ENCODE results near the gene ERC1.

GRCh38 chr12:1324910-1325309 is 333.9 kb downstream of the ERC1 start:
- TF ChIP-seq CTCF (IDR thresholded peaks at IDR 0.05; ENCODE audit: low read length) (no peak), EZH2 (optimal IDR thresholded peaks at IDR 0.05; ENCODE audit: low read depth, low read length) (no peak), EZH2phosphoT487 (IDR thresholded peaks at IDR 0.05; ENCODE audit: low read length) (no peak)

Measured in MM.1S (cell line).